Erythroblast (primary cell): ENCODE results near the gene LYPD6B.

Experiments used
- GATA1 ChIP-seq: IDR thresholded peaks from 2 replicates; pipeline ENCODE4 v1.6.1; 2011; ENCODE audit warnings: low read depth, mild to moderate bottlenecking, control low read depth, low read length, moderate library complexity
- POLR2A ChIP-seq: IDR thresholded peaks from 2 replicates; pipeline ENCODE4 v1.6.1; 2011; ENCODE audit warnings: mild to moderate bottlenecking, low read length

GRCh38 chr2:149246186-149246585 is 207.7 kb downstream of the LYPD6B start:
- no peak for TF ChIP-seq POLR2A
- no peak for TF ChIP-seq GATA1
